ENCODE data around the gene AFF3. TPM values are rescaled to one million over a fixed set of nuclear protein-coding genes. Genes with fewer than 3 reads are reported as not detected.

AFF3 gene
- total and polyA plus RNA-seq, 2 donors (not counting 3 experiments of a cell fraction or from before 2014, with no cell fraction given), result 0.06 to 0.07 TPM

DNA sequence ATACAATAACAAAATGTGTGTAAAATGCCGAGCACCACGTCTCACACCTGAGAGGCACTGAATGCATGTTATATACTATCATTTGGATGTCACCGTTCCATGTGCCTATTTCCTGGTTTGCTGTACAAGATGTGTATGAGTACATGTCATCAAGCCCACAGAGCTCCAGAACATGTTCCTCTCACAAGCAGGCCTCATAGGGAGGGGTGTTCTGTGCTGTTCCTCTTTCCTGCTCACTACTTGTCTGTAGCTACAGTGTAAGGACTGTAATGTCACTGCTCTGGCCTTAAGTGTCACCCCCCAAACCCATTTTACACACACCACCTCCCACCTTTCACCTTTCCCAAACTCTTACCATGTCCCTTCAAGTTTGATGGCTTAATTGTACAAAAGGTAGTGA lies 1.8 kb downstream of the AFF3 start:
- POLR2A ChIA-PET, result no interaction called here
- FAIRE-seq, result no peak
- no peaks in the 10 kb centered on the region for H3K4me1 ChIP-seq (ENCODE audit: control insufficient read depth, extremely low read depth, insufficient read depth, low read length)

More for the DNA sequence above, 1.8 kb downstream of the AFF3 start:
- H3K79me2 ChIP-seq (ENCODE audit: control insufficient read depth, insufficient read depth, low read length), result no peaks in the 10 kb centered on the region
- no peaks in the 10 kb centered on the region for H3K9me3 ChIP-seq (replicated peaks; ENCODE audit: control insufficient read depth, insufficient read depth, low read length)
- H3K9me1 ChIP-seq (replicated peaks; ENCODE audit: control insufficient read depth, extremely low read depth, insufficient read depth, low read length), result no peaks in the 10 kb centered on the region
- intact Hi-C loops (cut with micrococcal nuclease), result no loop called here
- H3K27me3 ChIP-seq (ENCODE audit: control insufficient read depth in 2 of 2, insufficient read depth in 2 of 2, low read length in 2 of 2), result no peaks in the 10 kb centered on the region
- no peak for DNase-seq (ENCODE audit: low read depth, low spot score)
- no peak overlapping the region for H2AFZ ChIP-seq (ENCODE audit: low read depth, low read length)
- TF ChIP-seq GATA2 (IDR thresholded peaks at IDR 0.05; ENCODE audit: insufficient read depth, insufficient read length, low read depth, low read length), result no peak
- TF ChIP-seq EZH2 (IDR thresholded peaks at IDR 0.05; ENCODE audit: borderline replicate concordance, low read depth, low read length, severe bottlenecking), result no peak
- TF ChIP-seq, protein P1, sequence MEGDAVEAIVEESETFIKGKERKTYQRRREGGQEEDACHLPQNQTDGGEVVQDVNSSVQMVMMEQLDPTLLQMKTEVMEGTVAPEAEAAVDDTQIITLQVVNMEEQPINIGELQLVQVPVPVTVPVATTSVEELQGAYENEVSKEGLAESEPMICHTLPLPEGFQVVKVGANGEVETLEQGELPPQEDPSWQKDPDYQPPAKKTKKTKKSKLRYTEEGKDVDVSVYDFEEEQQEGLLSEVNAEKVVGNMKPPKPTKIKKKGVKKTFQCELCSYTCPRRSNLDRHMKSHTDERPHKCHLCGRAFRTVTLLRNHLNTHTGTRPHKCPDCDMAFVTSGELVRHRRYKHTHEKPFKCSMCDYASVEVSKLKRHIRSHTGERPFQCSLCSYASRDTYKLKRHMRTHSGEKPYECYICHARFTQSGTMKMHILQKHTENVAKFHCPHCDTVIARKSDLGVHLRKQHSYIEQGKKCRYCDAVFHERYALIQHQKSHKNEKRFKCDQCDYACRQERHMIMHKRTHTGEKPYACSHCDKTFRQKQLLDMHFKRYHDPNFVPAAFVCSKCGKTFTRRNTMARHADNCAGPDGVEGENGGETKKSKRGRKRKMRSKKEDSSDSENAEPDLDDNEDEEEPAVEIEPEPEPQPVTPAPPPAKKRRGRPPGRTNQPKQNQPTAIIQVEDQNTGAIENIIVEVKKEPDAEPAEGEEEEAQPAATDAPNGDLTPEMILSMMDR (IDR thresholded peaks at IDR 0.05; ENCODE audit: extremely low read depth in 1 of 2, insufficient read depth in 1 of 2, low read depth in 1 of 2, low read length in 2 of 2), result no peak
- no peak for TF ChIP-seq MYC (IDR thresholded peaks at IDR 0.05; ENCODE audit: low read depth, low read length)
- no peak for TF ChIP-seq POLR2A (IDR thresholded peaks at IDR 0.05; ENCODE audit: low read depth, low read length)
- TF ChIP-seq, protein P2, sequence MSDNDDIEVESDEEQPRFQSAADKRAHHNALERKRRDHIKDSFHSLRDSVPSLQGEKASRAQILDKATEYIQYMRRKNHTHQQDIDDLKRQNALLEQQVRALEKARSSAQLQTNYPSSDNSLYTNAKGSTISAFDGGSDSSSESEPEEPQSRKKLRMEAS (IDR thresholded peaks at IDR 0.05; ENCODE audit: insufficient read depth, insufficient read length), result no peak
- no peak for TF ChIP-seq POLR2AphosphoS5 (IDR thresholded peaks at IDR 0.05; ENCODE audit: insufficient read depth, low read depth, low read length)
- no peak for TF ChIP-seq JUN (IDR thresholded peaks at IDR 0.05; ENCODE audit: borderline replicate concordance, insufficient read depth, insufficient read length, low read depth)
- TF ChIP-seq FOS (IDR thresholded peaks at IDR 0.05; ENCODE audit: borderline replicate concordance, insufficient read depth, low read length), result no peak
- no TSS peak for BruUV-seq (replicated peaks)
- H4K20me1 ChIP-seq (replicated peaks; ENCODE audit: control insufficient read depth, extremely low read depth, insufficient read depth, low read length), result no peaks in the 10 kb centered on the region
- dilution Hi-C loops (cut with MboI; ENCODE audit: extremely low pct_ligation_motif_present, low sequenced_read_pairs), result no loop called here
- H3K4me2 ChIP-seq (ENCODE audit: insufficient read depth, low read length), result no peak overlapping the region
- H3K4me3 ChIP-seq (replicated peaks in 1 of 3; ENCODE audit: insufficient read depth in 1 of 3, low read depth in 1 of 3, low read length in 3 of 3), result no peak overlapping the region
- no peak overlapping the region for H3K9ac ChIP-seq (replicated peaks; ENCODE audit: extremely low read depth, insufficient read depth, low read length)
- no peak overlapping the region for H3K27ac ChIP-seq (ENCODE audit: insufficient read depth, low read depth, low read length)
- H3K36me3 ChIP-seq (ENCODE audit: control insufficient read depth in 2 of 2, extremely low read depth in 1 of 2, insufficient read depth in 2 of 2, low read length in 2 of 2), result no peaks in the 10 kb centered on the region
- CTCF ChIA-PET, result interaction anchor here (1.1 kb wide), 1 partner anchor 321 kb away, joined by 4 read pairs; no protein-coding TSS in a partner anchor
